HCT116 (cell line): ENCODE results near the gene SCRN2.

Source experiments
- CEBPB ChIP-seq: IDR thresholded peaks from 2 replicates; pipeline ENCODE4 v1.6.1; 2012; ENCODE audit warnings: low read depth
- POLR2A ChIP-seq: IDR thresholded peaks from 2 replicates; pipeline ENCODE4 v1.7.0; 2011; ENCODE audit warnings: borderline replicate concordance; ENCODE audit not compliant: insufficient read depth, insufficient read length; ENCODE audit errors: extremely low read depth
- POLR2AphosphoS5 ChIP-seq: IDR thresholded peaks from 2 replicates; pipeline ENCODE4 v1.6.1; 2011; ENCODE audit warnings: mild to moderate bottlenecking, low read depth, low read length, moderate library complexity
- RAD21 ChIP-seq: IDR thresholded peaks from 2 replicates; pipeline ENCODE4 v1.6.1; 2012; ENCODE audit warnings: low read depth, mild to moderate bottlenecking
- SIN3A ChIP-seq: IDR thresholded peaks from 2 replicates; pipeline ENCODE4 v1.6.1; 2012; ENCODE audit warnings: low read depth
- YY1 ChIP-seq: IDR thresholded peaks from 2 replicates; pipeline ENCODE4 v1.6.1; 2011; ENCODE audit warnings: low read length, low read depth, moderate library complexity, mild to moderate bottlenecking; ENCODE audit not compliant: insufficient replicate concordance; ENCODE audit errors: extremely low read depth
- ZNF274 ChIP-seq: fragments of 200-500 bp; sonication (Bioruptor generic); IDR thresholded peaks from 2 replicates; pipeline ENCODE4 v1.6.1; 2014; ENCODE audit warnings: mild to moderate bottlenecking, low read depth, low read length, inconsistent platforms
- TF ChIP-seq, protein P1 (sequence below), 3 experiments: fragments of 200-600 bp in 1 of 3; sonication (generic) in 1 of 3; IDR thresholded peaks in 2 of 3; conservative IDR thresholded peaks in 1 of 3; 2 replicates each; pipeline ENCODE4 v1.5.1; 2012 to 2017; ENCODE audit warnings: low read depth in 2 of 3, low read length in 2 of 3, antibody characterized with exemption in 1 of 3, borderline replicate concordance in 1 of 3, control low read depth in 1 of 3, mild to moderate bottlenecking in 1 of 3, mixed read lengths in 1 of 3, mixed run types in 1 of 3, moderate library complexity in 1 of 3; ENCODE audit not compliant: insufficient read depth in 1 of 3
- TF ChIP-seq, protein P2 (sequence below): IDR thresholded peaks from 2 replicates; pipeline ENCODE4 v1.6.1; 2012

DNA sequence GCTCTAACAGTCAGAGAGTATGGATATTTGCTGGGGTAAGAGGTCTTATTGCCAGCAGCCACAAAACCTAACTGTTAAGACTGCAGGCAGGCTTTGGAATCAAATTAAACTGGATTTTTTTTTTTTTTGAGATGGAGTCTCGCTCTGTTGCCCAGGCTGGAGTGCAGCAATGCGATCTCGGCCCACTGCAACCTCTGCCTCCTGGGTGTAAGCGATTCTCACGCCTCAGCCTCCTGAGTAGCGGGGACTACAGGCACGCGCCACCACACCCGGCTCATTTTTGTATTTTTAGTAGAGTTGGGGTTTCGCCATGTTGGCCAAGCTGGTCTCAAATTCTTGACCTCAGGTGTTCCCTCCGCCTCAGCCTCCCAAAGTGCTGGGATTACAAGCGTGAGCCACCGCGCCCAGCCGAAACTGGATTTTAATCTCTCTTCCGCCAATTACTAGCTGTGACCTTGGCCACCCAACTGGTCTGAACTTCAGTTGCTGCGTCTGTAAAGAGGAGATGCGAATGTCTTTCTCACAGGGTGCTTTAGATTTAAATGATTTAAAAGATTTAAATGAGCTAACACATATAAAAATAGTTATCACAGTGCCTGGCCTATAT, 10.6 kb downstream of the SCRN2 start:
- TF ChIP-seq, protein P1, sequence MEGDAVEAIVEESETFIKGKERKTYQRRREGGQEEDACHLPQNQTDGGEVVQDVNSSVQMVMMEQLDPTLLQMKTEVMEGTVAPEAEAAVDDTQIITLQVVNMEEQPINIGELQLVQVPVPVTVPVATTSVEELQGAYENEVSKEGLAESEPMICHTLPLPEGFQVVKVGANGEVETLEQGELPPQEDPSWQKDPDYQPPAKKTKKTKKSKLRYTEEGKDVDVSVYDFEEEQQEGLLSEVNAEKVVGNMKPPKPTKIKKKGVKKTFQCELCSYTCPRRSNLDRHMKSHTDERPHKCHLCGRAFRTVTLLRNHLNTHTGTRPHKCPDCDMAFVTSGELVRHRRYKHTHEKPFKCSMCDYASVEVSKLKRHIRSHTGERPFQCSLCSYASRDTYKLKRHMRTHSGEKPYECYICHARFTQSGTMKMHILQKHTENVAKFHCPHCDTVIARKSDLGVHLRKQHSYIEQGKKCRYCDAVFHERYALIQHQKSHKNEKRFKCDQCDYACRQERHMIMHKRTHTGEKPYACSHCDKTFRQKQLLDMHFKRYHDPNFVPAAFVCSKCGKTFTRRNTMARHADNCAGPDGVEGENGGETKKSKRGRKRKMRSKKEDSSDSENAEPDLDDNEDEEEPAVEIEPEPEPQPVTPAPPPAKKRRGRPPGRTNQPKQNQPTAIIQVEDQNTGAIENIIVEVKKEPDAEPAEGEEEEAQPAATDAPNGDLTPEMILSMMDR (IDR thresholded peaks at IDR 0.05 in 2 of 3, conservative IDR thresholded peaks at IDR 0.05 in 1 of 3; ENCODE audit: borderline replicate concordance in 1 of 3, insufficient read depth in 1 of 3, low read depth in 2 of 3, low read length in 2 of 3): no peak
- no peak for TF ChIP-seq POLR2AphosphoS5
- no peak for TF ChIP-seq SIN3A
- TF ChIP-seq YY1: no peak
- no peak for TF ChIP-seq RAD21
- TF ChIP-seq ZNF274: no peak
- TF ChIP-seq CEBPB: no peak
- TF ChIP-seq POLR2A: no peak
- TF ChIP-seq, protein P2, sequence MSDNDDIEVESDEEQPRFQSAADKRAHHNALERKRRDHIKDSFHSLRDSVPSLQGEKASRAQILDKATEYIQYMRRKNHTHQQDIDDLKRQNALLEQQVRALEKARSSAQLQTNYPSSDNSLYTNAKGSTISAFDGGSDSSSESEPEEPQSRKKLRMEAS: no peak
